Astrocyte (in vitro differentiated cells and primary cell): ENCODE data around the gene DDIT4. TPM values are rescaled to one million over a fixed set of nuclear protein-coding genes. Genes with fewer than 3 reads are reported as not detected.
A peak's percentile ranks its signal among the peaks of the same experiment; 100 is the strongest.

ENCODE experiments used
- DNase-seq: peaks from one replicate; pipeline ENCODE4 v3.0.0-alpha.2; 2010; ENCODE audit warnings: low read depth
- FAIRE-seq: peaks from 2 replicates; lab custom pipeline; 2011; peaks lifted over from hg19 to GRCh38; lab: Jason Lieb, UNC
- H2AFZ ChIP-seq: 2 replicates; pipeline ENCODE4 v1.6.0; 2012; ENCODE audit warnings: low read depth, low read length, inconsistent platforms
- H3K27ac ChIP-seq: 2 replicates; pipeline ENCODE4 v1.5.1; 2011; ENCODE audit warnings: low read depth, low read length, inconsistent platforms
- H3K27me3 ChIP-seq: 2 replicates; pipeline ENCODE4 v1.6.0; 2011; ENCODE audit warnings: low read length, inconsistent platforms; ENCODE audit not compliant: insufficient read depth
- H3K36me3 ChIP-seq: 2 replicates; pipeline ENCODE4 v1.5.1; 2011; ENCODE audit warnings: low read length, inconsistent platforms; ENCODE audit not compliant: insufficient read depth
- H3K4me1 ChIP-seq: 2 replicates; pipeline ENCODE4 v1.5.1; 2011; ENCODE audit warnings: low read length, inconsistent platforms; ENCODE audit not compliant: insufficient read depth
- H3K4me2 ChIP-seq: 2 replicates; pipeline ENCODE4 v1.6.0; 2012; ENCODE audit warnings: low read length, inconsistent platforms
- H3K4me3 ChIP-seq: 2 replicates; pipeline ENCODE4 v1.5.1; 2011; ENCODE audit warnings: low read depth, mild to moderate bottlenecking, low read length, inconsistent platforms; ENCODE audit not compliant: insufficient read depth
- H3K79me2 ChIP-seq: 2 replicates; pipeline ENCODE4 v1.6.0; 2012; ENCODE audit warnings: mild to moderate bottlenecking, low read length, inconsistent platforms; ENCODE audit not compliant: insufficient read depth
- H3K9ac ChIP-seq: 2 replicates; pipeline ENCODE4 v1.6.0; 2012; ENCODE audit warnings: mild to moderate bottlenecking, low read length, inconsistent platforms
- H3K9me3 ChIP-seq: 2 replicates; pipeline ENCODE4 v1.5.1; 2012; ENCODE audit warnings: low read depth, mild to moderate bottlenecking, low read length, inconsistent platforms; ENCODE audit not compliant: insufficient read depth
- H4K20me1 ChIP-seq: 2 replicates; pipeline ENCODE4 v1.6.0; 2012; ENCODE audit warnings: low read length, inconsistent platforms; ENCODE audit not compliant: insufficient read depth
- H3K27ac Mint-ChIP-seq: one replicate; pipeline ENCODE4 v1.8.0; 2021; ENCODE audit warnings: mild to moderate bottlenecking, mixed read lengths; ENCODE audit not compliant: unreplicated experiment
- H3K27me3 Mint-ChIP-seq: one replicate; pipeline ENCODE4 v1.8.0; 2021; ENCODE audit warnings: low read depth, mixed read lengths; ENCODE audit not compliant: unreplicated experiment
- H3K36me3 Mint-ChIP-seq: one replicate; pipeline ENCODE4 v1.8.0; 2021; ENCODE audit warnings: low read depth, mixed read lengths; ENCODE audit not compliant: unreplicated experiment
- H3K4me1 Mint-ChIP-seq: one replicate; pipeline ENCODE4 v1.8.0; 2021; ENCODE audit warnings: low read depth, mixed read lengths; ENCODE audit not compliant: unreplicated experiment
- H3K4me3 Mint-ChIP-seq: one replicate; pipeline ENCODE4 v1.8.0; 2021; ENCODE audit warnings: mild to moderate bottlenecking, moderate library complexity, mixed read lengths; ENCODE audit not compliant: unreplicated experiment
- H3K9me3 Mint-ChIP-seq: one replicate; pipeline ENCODE4 v1.8.0; 2021; ENCODE audit warnings: mild to moderate bottlenecking, mixed read lengths; ENCODE audit not compliant: unreplicated experiment
- EZH2 ChIP-seq: IDR thresholded peaks from 2 replicates; pipeline ENCODE4 v1.6.1; 2012; ENCODE audit warnings: mild to moderate bottlenecking, low read length, inconsistent platforms; ENCODE audit not compliant: insufficient read depth
- total RNA-seq: library from RNA; stranded (reverse); gene quantifications from 2 replicates; pipeline ENCODE4 v1.2.1, GENCODE V29; 2021
- TF ChIP-seq, protein P1 (sequence below): IDR thresholded peaks from 2 replicates; pipeline ENCODE4 v1.5.1; 2011; ENCODE audit warnings: low read depth, mild to moderate bottlenecking, inconsistent platforms, low read length, moderate library complexity; ENCODE audit not compliant: insufficient read depth

Gene DDIT4
- total RNA-seq, 1 donor from 2014 or later = 244 TPM

DNA sequence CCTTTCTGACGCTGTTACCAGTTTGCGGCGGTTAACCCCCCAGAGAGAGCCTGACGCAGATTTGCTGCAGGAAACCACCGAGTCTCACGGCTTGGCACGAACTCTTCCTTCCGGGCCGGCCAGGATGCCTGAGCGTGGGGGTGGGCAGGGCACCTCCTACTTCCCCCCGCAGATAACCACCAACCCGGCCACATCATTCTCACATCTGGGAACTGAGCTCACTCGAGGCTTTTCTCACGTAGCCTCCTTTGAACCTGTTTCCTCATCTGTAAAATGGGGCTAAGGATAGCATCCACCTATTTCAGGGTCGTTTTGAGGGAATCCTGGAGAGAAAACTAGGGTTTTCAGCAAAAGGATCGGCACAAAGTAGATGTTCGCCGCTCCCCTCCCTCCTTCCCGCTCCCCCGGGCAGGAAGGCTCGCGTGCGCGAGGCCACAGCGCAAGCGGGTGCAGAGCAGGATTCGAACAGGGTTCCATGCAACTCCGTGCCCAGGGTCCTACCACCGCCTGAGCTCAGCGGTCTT lies 23.6 kb downstream of the DDIT4 start:
- Mint-ChIP-seq H3K9me3 (no peaks in the 10 kb centered on the region), H3K36me3 (peaks cover 2% of the 10 kb centered on the region), H3K4me3 (peak overlapping the region; percentile 76), H3K4me1 (peaks cover 8% of the 10 kb centered on the region), H3K27me3 (peaks cover 5% of the 10 kb centered on the region), H3K27ac (peak overlapping the region; percentile 97)
- H3K27ac ChIP-seq = peak overlapping the region; percentile 94
- H3K4me1 ChIP-seq = peaks cover 15% of the 10 kb centered on the region
- peak; percentile 96 for DNase-seq
- no peak for FAIRE-seq
- H2AFZ ChIP-seq = peak overlapping the region; percentile 69
- H3K9me3 ChIP-seq = no peaks in the 10 kb centered on the region
- H3K4me2 ChIP-seq = peak overlapping the region; percentile 88
- H3K79me2 ChIP-seq = no peaks in the 10 kb centered on the region
- TF ChIP-seq, protein P1, sequence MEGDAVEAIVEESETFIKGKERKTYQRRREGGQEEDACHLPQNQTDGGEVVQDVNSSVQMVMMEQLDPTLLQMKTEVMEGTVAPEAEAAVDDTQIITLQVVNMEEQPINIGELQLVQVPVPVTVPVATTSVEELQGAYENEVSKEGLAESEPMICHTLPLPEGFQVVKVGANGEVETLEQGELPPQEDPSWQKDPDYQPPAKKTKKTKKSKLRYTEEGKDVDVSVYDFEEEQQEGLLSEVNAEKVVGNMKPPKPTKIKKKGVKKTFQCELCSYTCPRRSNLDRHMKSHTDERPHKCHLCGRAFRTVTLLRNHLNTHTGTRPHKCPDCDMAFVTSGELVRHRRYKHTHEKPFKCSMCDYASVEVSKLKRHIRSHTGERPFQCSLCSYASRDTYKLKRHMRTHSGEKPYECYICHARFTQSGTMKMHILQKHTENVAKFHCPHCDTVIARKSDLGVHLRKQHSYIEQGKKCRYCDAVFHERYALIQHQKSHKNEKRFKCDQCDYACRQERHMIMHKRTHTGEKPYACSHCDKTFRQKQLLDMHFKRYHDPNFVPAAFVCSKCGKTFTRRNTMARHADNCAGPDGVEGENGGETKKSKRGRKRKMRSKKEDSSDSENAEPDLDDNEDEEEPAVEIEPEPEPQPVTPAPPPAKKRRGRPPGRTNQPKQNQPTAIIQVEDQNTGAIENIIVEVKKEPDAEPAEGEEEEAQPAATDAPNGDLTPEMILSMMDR = no peak
- no peak for TF ChIP-seq EZH2
- no peaks in the 10 kb centered on the region for H4K20me1 ChIP-seq
- peak overlapping the region; percentile 54 for H3K4me3 ChIP-seq
- peak overlapping the region; percentile 88 for H3K9ac ChIP-seq
- no peaks in the 10 kb centered on the region for H3K36me3 ChIP-seq
- H3K27me3 ChIP-seq = no peaks in the 10 kb centered on the region

DNA sequence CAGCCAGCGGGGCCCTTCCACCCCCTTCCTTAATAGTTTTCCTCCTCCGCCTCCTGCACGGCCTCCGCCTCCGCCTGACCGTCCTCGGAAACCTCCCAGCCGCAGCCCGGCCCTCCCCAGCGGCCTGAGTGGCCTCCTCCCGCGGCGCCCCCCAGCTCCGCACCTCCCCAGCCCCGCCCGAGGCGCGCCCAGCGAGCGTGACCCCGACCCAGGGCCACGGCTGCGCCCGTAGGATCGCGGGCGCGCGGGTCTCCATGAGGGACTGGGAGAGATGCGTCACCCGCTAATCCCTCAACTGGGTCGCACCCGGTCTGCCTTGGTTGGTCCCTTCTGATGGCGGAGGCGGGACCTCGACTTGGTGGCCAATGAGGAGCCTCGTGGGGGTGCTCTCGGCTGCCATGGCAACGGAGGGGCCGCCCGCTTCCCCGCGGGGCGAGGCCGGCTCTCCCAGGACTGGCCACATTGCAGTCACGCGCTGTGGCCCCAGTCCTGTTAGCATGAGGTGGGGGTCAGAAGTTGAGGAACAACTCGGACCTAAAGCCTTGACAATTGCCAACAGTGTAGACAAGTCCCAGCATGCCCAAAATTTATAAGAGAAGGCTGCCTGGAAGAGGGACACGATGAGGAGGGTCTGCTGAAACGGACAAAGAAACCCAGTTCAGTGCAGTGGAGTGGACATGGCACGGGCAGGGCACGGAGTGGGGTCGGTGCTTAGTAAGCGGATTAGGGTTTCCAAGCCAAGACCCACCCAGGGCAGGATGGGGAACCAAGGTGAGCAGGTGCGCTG lies 24.3 kb downstream of the DDIT4 start:
- H4K20me1 ChIP-seq = no peaks in the 10 kb centered on the region
- peak overlapping the region; percentile 76 for H3K4me3 Mint-ChIP-seq

More for the DNA sequence above, 24.3 kb downstream of the DDIT4 start:
- no peak for FAIRE-seq
- no peak for TF ChIP-seq EZH2
- TF ChIP-seq, protein P1 = no peak
- Histone ChIP-seq H3K9ac (peak overlapping the region; percentile 88), H3K9me3 (no peaks in the 10 kb centered on the region), H2AFZ (peak overlapping the region; percentile 69), H3K27ac (peak overlapping the region; percentile 94), H3K36me3 (no peaks in the 10 kb centered on the region), H3K27me3 (no peaks in the 10 kb centered on the region), H3K79me2 (no peaks in the 10 kb centered on the region), H3K4me1 (peaks cover 15% of the 10 kb centered on the region), H3K4me2 (peak overlapping the region; percentile 88), H3K4me3 (peak overlapping the region; percentile 54)
- peak; percentile 95 for DNase-seq
- Mint-ChIP-seq H3K27ac (peak overlapping the region; percentile 97), H3K27me3 (no peaks in the 10 kb centered on the region), H3K36me3 (peaks cover 2% of the 10 kb centered on the region), H3K9me3 (no peaks in the 10 kb centered on the region), H3K4me1 (peaks cover 8% of the 10 kb centered on the region)
